BE2C (cell line): ENCODE results near the gene PLXNA1.

Experiments used
- DNase-seq: peaks from one replicate; pipeline ENCODE4 v3.0.0-alpha.2; 2020
- H3K27me3 ChIP-seq: fragments of 250-450 bp; sonication (Bioruptor Pico); 2 replicates; pipeline ENCODE4 v1.5.1; 2020; ENCODE audit warnings: mild to moderate bottlenecking
- H3K36me3 ChIP-seq: fragments of 250-450 bp; sonication (Bioruptor Pico); 2 replicates; pipeline ENCODE4 v1.5.1; 2020; ENCODE audit warnings: mild to moderate bottlenecking
- H3K4me1 ChIP-seq: fragments of 250-450 bp; sonication (Bioruptor Pico); 2 replicates; pipeline ENCODE4 v1.5.1; 2020
- H3K4me3 ChIP-seq: 2 replicates; pipeline ENCODE4 v1.5.1; 2011; ENCODE audit warnings: low read depth, low read length
- H3K9me3 ChIP-seq: fragments of 250-450 bp; sonication (Bioruptor Pico); 2 replicates; pipeline ENCODE4 v1.5.1; 2020
- CTCF ChIP-seq: IDR thresholded peaks from 2 replicates; pipeline ENCODE4 v1.5.1; 2012; ENCODE audit warnings: mild to moderate bottlenecking, low read depth, low read length

PLXNA1 gene

GRCh38 chr3:127031413-127031810, 48.5 kb downstream of the PLXNA1 start:
- no peak for TF ChIP-seq CTCF
- Histone ChIP-seq H3K36me3 (peaks cover 67% of the 10 kb centered on the region), H3K9me3 (no peaks in the 10 kb centered on the region; the same call in 1 of the 2 replicates), H3K4me3 (no peak overlapping the region), H3K27me3 (no peaks in the 10 kb centered on the region), H3K4me1 (peaks cover 4% of the 10 kb centered on the region; the same call in 1 of the 2 replicates)
- no peak for DNase-seq

- H3K27me3 ChIP-seq, result no peaks in the 10 kb centered on the region
- no peaks in the 10 kb centered on the region; the same call in 1 of the 2 replicates for H3K9me3 ChIP-seq
- peaks cover 67% of the 10 kb centered on the region for H3K36me3 ChIP-seq
- H3K4me1 ChIP-seq, result peaks cover 4% of the 10 kb centered on the region; the same call in 1 of the 2 replicates
- no peak overlapping the region for H3K4me3 ChIP-seq
- no peak for DNase-seq
- TF ChIP-seq CTCF, result no peak
Measured at GRCh38 chr3:127031845-127032244, 48.9 kb downstream of the PLXNA1 start.

- no peak for TF ChIP-seq CTCF
Measured at GRCh38 chr3:127032296-127032990, 49.5 kb downstream of the PLXNA1 start.

More at GRCh38 chr3:127032296-127032990, 49.5 kb downstream of the PLXNA1 start:
- no peaks in the 10 kb centered on the region; the same call in 1 of the 2 replicates for H3K9me3 ChIP-seq
- DNase-seq, result no peak
- peaks cover 63% of the 10 kb centered on the region for H3K36me3 ChIP-seq
- no peak overlapping the region for H3K4me3 ChIP-seq
- peaks cover 4% of the 10 kb centered on the region; the same call in 1 of the 2 replicates for H3K4me1 ChIP-seq
- H3K27me3 ChIP-seq, result no peaks in the 10 kb centered on the region
